Amniotic stem cell (primary cell): Measurements from ENCODE around the gene C19orf25.
A peak's percentile ranks its signal among the peaks of the same experiment; 100 is the strongest.
"Not testable (repeated sequence)": the region's sequence is repeated elsewhere in the genome, so short reads cannot be mapped to it uniquely, and the experiment has no call there.

Experiments used
- DNase-seq: peaks from one replicate; lab custom pipeline; 2025; lab: John Stamatoyannopoulos, UW

Gene C19orf25

GRCh38 chr19:1449467-1450442 is 29.3 kb downstream of the C19orf25 start, which contains the start of gene APC2:
Gene APC2, plus strand, starts transcription at chr19:1450121. Its CDS starts 2,881 bp downstream, at chr19:1453002.
- DNase-seq = no peak

GRCh38 chr19:1447944-1448343 is 31.1 kb downstream of the C19orf25 start:
- no peak for DNase-seq

GRCh38 chr19:1447504-1447903 is 31.5 kb downstream of the C19orf25 start:
- no peak for DNase-seq

GRCh38 chr19:1446713-1447481 is 32.1 kb downstream of the C19orf25 start:
- DNase-seq = no peak

GRCh38 chr19:1445932-1446712 is 32.9 kb downstream of the C19orf25 start:
- DNase-seq = no peak

GRCh38 chr19:1445185-1445931 is 33.7 kb downstream of the C19orf25 start:
- DNase-seq = peak; percentile 33

GRCh38 chr19:1441677-1442438 is 37.2 kb downstream of the C19orf25 start:
- DNase-seq = no peak

GRCh38 chr19:1441022-1441426 is 38.0 kb downstream of the C19orf25 start:
- no peak for DNase-seq

- no peak for DNase-seq
Measured at GRCh38 chr19:1440418-1440801, 38.6 kb downstream of the C19orf25 start.

- not testable (repeated sequence) for DNase-seq
Measured at GRCh38 chr19:1439525-1440417, 39.2 kb downstream of the C19orf25 start.

- DNase-seq = no peak
Measured at GRCh38 chr19:1438933-1439354, 40.1 kb downstream of the C19orf25 start.

GRCh38 chr19:1438035-1438932 is 40.7 kb downstream of the C19orf25 start, which contains the start of gene RPS15:
Gene RPS15, plus strand, starts transcription at chr19:1438396. Its CDS starts 30 bp downstream, at chr19:1438426.
- peak; percentile 88 for DNase-seq

GRCh38 chr19:1437609-1438008 is 41.4 kb downstream of the C19orf25 start:
- no peak for DNase-seq

- DNase-seq = no peak
Measured at GRCh38 chr19:1435378-1435989, 43.5 kb downstream of the C19orf25 start.

- DNase-seq = no peak
Measured at GRCh38 chr19:1434577-1435060, 44.4 kb downstream of the C19orf25 start.

- no peak for DNase-seq
Measured at GRCh38 chr19:1434040-1434366, 45.0 kb downstream of the C19orf25 start.

GRCh38 chr19:1433119-1434039 is 45.6 kb downstream of the C19orf25 start:
- no peak for DNase-seq
